Stimulated activated CD8-positive, alpha-beta memory T cell treated with anti-CD3 and anti-CD28 coated beads, Interleukin-7, amount 100 ng/mL, for 24 hours (primary cell): ENCODE measurements around the gene SAMD4A.
"Not testable (repeated sequence)": the region's sequence is repeated elsewhere in the genome, so short reads cannot be mapped to it uniquely, and the experiment has no call there.

ENCODE experiments used
- DNase-seq: peaks from one replicate; pipeline ENCODE4 v3.0.0-alpha.2; 2020; ENCODE audit warnings: low read depth

SAMD4A gene

DNA sequence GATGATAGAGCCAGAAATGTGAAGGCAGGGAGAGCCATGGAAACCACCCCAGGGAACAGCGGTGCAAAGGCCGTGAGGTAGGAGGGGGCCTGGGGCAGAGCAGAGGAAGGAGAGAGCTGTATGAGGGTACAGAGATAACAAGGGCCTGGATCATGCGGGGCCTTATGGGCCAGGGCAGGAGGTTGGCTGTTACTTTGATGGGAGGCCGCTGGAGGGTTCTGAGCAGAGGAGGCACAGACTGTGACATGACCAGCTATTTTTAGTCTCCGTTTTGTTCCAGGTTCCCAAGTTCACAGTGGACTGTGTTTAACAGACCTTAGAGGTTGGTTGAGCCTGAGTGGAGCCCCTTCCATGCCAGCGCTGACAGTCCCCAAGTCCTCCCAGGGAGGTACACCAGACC is 217.1 kb downstream of the SAMD4A start:
- DNase-seq: no peak

- no peak for DNase-seq
These were observed 217.7 kb downstream of the SAMD4A start for GRCh38 chr14:54784657-54785056.

- DNase-seq: no peak
These were observed 218.3 kb downstream of the SAMD4A start for GRCh38 chr14:54785136-54785777.

GRCh38 chr14:54785778-54786770 is 219.1 kb downstream of the SAMD4A start:
- no peak for DNase-seq

DNA sequence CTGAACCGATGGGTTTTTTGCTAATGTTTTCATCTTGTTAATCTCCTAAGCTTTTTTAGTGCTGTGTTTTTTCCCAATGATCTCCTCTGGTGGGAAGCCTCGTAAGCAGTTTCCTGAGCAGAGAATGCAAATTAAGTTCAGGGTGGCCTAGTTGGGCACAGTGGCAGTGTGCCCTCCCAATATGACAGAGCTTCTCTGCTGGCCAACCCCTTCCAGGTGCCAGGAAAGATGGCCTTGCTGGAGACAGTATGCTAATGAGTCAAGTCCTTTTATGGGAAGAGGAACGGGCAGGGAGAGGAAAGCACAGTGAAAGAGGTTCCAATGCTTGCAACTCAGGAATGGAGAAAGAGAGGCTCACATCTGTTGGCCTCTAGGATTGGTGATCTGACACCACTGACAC is 219.9 kb downstream of the SAMD4A start:
- DNase-seq: no peak

GRCh38 chr14:54787261-54787660 is 220.3 kb downstream of the SAMD4A start:
- no peak for DNase-seq

GRCh38 chr14:54788701-54789100 is 221.8 kb downstream of the SAMD4A start:
- no peak for DNase-seq

DNA sequence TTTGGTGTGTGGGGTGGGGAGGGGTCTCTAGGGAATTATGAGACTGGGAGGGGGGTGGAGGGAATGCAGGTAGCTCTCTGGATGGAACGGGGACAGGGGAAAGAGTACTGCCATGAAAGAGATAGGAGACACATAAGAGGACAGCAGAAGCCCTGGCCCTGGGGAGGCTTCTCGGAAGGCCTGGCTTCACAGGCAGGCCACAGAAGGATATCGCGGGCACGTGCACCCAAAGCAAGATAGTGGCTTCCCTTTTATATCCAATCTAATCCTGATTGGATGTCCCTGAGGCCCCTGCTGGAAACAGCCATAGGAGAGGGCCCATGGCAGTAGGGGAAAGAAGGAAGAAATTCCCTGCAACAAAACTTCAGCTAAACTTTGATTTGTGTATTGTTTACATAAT is 222.2 kb downstream of the SAMD4A start:
- DNase-seq: no peak

GRCh38 chr14:54789781-54790480 is 223.0 kb downstream of the SAMD4A start:
- no peak for DNase-seq

DNA sequence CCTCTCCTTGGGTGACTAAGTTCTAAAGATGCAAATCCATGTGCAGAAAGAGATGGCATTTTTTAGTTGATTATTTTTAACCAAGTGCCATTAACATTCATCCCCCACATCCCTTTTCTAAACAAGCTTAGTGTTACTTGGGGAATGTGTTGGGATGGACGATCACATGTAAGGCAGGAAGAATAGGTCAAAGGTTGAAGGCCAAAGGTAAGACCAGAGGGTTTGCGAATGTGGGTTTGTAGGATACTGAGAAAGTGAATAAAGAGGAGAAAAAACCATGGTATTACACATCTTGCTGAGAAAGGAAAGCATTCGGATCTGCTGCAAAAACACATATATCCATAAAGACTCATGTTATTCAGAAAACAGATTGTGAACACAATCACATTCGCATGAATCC is 224.1 kb downstream of the SAMD4A start:
- no peak for DNase-seq

DNA sequence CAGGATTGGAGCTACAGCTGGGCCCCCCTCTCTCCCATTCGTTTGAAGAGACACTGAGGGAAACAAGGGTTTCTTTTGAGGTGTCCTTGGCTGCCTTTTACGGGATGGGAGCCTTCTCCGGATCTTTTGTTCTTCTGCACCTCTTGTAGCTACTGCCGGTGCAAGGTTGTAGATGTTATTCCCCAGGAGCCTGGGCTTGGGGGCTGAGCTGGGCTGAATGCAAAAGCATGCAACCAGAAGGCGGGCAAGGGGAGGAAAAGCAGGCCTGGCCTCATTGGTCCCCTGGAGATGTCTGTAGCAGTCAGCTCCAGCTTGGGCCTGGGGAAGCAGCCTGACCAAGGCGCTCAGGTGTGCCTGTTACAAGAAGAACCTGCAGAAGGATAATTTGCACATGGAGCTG is 225.4 kb downstream of the SAMD4A start:
- DNase-seq: no peak

DNA sequence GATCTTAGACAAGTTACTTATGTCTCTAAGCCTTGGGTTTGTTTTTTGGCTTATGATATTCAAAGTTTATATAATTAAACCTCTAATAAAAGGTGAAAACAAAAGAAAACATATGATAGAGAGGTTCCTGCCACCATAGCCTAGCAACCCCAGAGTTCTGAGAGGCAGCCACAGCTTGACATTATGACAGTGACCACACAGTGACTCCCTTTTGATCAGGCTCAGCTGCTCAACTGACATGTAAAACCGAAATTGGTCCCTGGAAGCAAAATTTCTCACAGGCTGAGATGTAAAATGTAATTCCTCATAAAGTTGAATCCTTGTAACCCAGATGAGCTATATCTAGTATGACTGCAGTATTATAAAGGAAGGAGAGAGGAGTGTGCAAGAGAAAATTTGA is 227.2 kb downstream of the SAMD4A start:
- DNase-seq: no peak

- DNase-seq: no peak
These were observed 227.9 kb downstream of the SAMD4A start for GRCh38 chr14:54794796-54795195.

- DNase-seq: no peak
These were observed 230.0 kb downstream of the SAMD4A start for GRCh38 chr14:54796961-54797360.

- DNase-seq: no peak
These were observed 230.6 kb downstream of the SAMD4A start for GRCh38 chr14:54797556-54797955.

DNA sequence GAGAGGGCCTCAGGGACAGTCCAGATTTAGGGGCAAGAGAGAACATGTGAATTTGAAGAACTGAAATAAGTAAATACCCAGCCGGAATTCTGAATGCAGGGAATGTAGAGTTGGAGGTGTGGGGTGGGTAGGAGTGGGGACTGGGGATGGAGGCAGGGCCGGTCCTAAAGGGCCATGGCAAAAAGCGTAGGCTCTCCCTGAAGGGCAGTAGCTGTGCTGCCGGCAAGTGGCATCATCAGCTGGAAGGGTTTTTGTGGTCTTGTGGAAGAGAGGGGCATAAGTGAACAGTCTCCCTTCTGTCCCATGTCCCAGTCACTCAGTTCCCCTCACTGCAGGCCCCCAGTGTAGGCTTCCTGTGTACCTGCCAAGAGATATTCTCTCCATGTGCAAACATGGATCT is 231.1 kb downstream of the SAMD4A start:
- no peak for DNase-seq

- DNase-seq: no peak
These were observed 231.7 kb downstream of the SAMD4A start for GRCh38 chr14:54798465-54799124.

GRCh38 chr14:54801482-54801881 is 234.6 kb downstream of the SAMD4A start:
- not testable (repeated sequence) for DNase-seq

GRCh38 chr14:54803396-54803795 is 236.5 kb downstream of the SAMD4A start:
- DNase-seq: no peak

GRCh38 chr14:54803926-54804537 is 237.1 kb downstream of the SAMD4A start:
- DNase-seq: no peak

DNA sequence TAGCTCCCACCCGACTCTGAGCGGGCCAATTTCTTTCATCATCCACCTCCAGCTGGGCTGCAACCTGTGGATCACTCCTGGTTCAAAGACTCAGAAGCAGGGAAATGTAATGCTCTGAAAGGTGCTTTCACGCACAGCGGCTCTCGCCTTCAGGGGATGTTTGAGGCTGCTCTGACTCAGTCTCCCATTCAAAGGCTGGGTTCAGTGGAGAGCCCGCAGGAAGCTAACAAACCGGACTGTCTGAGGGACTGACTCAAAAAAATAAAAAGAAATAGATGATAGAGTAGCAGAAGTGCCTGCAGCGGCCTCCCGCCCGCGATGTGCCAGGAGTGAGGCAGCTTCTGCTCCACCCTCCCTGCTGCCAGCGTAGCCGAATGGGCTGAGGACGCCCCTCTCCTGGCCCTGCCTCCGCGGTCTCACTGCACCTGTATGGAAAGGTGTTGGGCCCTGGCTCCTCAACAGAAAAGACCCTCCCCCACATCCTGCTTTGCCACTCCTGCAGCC is 237.7 kb downstream of the SAMD4A start:
- DNase-seq: no peak

- no peak for DNase-seq
These were observed 238.1 kb downstream of the SAMD4A start for GRCh38 chr14:54805070-54805444.
